ENCODE results near the gene C6orf136.

- TF ChIP-seq CTCF (IDR thresholded peaks at IDR 0.05) (no peak), POLR2A (IDR thresholded peaks at IDR 0.05) (peak in 1 of 2 donors; percentile 26), EP300 (IDR thresholded peaks at IDR 0.05) (no peak)
Observed at GRCh38 chr6:30615958-30616810, 30.7 kb upstream of the C6orf136 start.
